Mononuclear cell (primary cell): ENCODE measurements around the gene NFKBIA. TPM values are rescaled to one million over a fixed set of nuclear protein-coding genes. Genes with fewer than 3 reads are reported as not detected.
"Not testable (repeated sequence)": the region's sequence is repeated elsewhere in the genome, so short reads cannot be mapped to it uniquely, and the experiment has no call there.

Experiments used
- H3K27me3 ChIP-seq: 2 replicates; pipeline ENCODE4 v1.6.0; 2011; ENCODE audit warnings: low read length, control low read depth; ENCODE audit not compliant: insufficient read depth
- H3K4me1 ChIP-seq: 2 replicates; pipeline ENCODE4 v1.5.1; 2011; ENCODE audit warnings: mild to moderate bottlenecking, low read length, control low read depth; ENCODE audit not compliant: insufficient read depth
- H3K4me3 ChIP-seq: 2 replicates; pipeline ENCODE4 v1.5.1; 2011; ENCODE audit warnings: mild to moderate bottlenecking, low read length, moderate library complexity
- H3K9me3 ChIP-seq: 2 replicates; pipeline ENCODE4 v1.5.1; 2011; ENCODE audit warnings: low read depth, mild to moderate bottlenecking, control low read depth, low read length
- total RNA-seq: library from RNA; depleted of rRNA; stranded (reverse); fragments of >200 nt; gene quantifications from one replicate; pipeline ENCODE4 v1.2.3, GENCODE V29; 2012

NFKBIA gene, protein sequence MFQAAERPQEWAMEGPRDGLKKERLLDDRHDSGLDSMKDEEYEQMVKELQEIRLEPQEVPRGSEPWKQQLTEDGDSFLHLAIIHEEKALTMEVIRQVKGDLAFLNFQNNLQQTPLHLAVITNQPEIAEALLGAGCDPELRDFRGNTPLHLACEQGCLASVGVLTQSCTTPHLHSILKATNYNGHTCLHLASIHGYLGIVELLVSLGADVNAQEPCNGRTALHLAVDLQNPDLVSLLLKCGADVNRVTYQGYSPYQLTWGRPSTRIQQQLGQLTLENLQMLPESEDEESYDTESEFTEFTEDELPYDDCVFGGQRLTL
- total RNA-seq: 6,701 TPM

DNA sequence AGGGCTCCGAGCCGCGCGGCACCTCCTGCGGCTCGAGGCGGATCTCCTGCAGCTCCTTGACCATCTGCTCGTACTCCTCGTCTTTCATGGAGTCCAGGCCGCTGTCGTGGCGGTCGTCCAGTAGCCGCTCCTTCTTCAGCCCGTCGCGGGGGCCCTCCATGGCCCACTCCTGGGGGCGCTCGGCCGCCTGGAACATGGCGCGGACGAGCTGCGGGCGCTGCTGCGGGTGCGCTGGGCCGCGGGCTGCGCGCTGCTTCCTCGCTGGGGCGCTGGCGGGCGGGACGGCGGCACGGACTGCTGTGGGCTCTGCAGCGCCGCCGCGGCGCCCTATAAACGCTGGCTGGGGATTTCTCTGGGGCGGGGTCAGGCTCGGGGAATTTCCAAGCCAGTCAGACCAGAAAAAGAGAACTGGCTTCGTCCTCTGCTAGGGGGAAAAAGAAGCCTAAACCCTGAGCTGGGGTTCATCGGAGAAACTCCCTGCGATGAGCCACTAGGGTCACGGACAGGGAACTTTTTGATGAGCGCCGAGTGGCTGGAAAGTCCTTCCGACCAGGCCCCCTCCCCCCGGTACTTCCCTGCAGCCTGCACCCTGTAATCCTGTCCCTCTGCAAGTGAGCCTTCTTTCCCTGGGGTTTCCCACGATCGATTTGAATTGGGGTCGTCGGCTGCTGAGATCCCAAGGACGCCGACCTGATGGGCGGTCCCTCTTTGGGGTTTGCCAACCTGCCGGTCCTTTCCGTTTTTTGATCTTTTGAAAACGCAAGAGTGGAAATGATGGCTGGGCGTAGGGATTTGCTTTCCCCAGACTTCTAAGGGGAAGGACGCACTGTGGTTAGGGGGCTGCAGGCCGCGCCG, at the start of gene NFKBIA:
TSS of gene NFKBIA (minus strand) at position 301 of the 855 bp plus-strand sequence. CDS start at position 196, 105 bp downstream.
- Histone ChIP-seq H3K27me3 (no peaks in the 10 kb centered on the region), H3K4me3 (peak within 1 kb of the TSS; percentile 89), H3K9me3 (no peaks in the 10 kb centered on the region), H3K4me1 (peaks cover 56% of the 10 kb centered on the region)

DNA sequence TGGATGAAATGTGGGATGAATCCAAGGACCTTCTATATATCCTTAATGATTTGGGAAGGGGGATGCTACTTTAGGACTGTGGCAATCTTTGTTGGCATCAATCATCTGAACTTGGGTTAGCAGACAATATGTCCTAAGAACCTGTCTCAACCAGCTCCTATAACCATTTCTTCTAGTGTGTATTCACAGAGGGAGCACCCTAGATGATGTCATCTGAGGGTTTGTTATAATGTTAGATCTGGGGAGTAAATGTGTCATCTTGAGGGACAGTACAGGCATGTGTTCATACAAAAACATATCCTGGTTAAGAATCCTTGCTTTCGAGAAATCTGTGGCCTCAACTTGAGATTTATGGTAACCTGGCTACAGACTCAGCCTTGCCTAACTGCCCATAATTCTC, 41.9 kb upstream of the NFKBIA start:
- no peak overlapping the region for H3K4me3 ChIP-seq
- H3K9me3 ChIP-seq: no peaks in the 10 kb centered on the region
- H3K27me3 ChIP-seq: no peaks in the 10 kb centered on the region
- H3K4me1 ChIP-seq: no peaks in the 10 kb centered on the region

DNA sequence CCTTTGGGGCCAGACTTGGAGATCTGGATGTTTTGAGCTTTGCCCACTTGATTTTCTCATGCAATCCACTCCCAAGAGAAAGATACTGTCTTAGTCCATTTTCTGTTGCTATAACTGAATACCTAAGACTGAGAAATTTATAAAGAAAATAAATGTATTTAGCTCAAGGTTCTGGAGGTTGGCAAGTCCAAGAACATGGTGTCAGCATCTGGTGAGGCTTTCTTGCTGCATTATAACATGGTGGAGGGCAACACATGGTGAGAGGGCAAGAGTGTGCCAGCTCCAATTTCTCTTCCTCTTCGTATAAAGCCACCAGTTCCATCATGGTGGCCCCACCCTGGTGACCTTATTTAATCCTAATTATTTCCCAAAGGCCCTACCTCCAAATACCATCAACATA, 39.6 kb upstream of the NFKBIA start:
- H3K4me3 ChIP-seq: no peak overlapping the region
- no peaks in the 10 kb centered on the region for H3K9me3 ChIP-seq
- no peaks in the 10 kb centered on the region for H3K4me1 ChIP-seq
- H3K27me3 ChIP-seq: no peaks in the 10 kb centered on the region

DNA sequence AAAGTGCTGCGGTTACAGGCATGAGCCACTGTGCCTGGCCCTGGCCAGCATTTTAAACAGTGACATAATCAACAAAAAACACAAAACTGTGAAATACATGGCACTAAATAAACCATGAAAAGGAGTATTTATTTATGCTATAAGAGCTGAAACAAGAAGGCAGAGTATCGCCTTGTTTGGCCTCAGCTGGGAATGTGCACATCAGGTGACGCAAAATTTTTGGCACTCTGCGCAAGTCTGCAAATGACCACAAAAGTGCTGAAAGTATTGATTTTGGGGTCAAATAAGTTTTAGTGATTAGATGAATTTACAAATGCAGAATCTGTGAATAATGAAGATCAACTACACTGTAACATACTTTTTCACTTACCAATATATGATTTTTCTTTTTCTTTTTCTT, 36.6 kb upstream of the NFKBIA start:
- no peaks in the 10 kb centered on the region for H3K4me1 ChIP-seq
- no peaks in the 10 kb centered on the region for H3K9me3 ChIP-seq
- no peaks in the 10 kb centered on the region for H3K27me3 ChIP-seq
- H3K4me3 ChIP-seq: no peak overlapping the region

DNA sequence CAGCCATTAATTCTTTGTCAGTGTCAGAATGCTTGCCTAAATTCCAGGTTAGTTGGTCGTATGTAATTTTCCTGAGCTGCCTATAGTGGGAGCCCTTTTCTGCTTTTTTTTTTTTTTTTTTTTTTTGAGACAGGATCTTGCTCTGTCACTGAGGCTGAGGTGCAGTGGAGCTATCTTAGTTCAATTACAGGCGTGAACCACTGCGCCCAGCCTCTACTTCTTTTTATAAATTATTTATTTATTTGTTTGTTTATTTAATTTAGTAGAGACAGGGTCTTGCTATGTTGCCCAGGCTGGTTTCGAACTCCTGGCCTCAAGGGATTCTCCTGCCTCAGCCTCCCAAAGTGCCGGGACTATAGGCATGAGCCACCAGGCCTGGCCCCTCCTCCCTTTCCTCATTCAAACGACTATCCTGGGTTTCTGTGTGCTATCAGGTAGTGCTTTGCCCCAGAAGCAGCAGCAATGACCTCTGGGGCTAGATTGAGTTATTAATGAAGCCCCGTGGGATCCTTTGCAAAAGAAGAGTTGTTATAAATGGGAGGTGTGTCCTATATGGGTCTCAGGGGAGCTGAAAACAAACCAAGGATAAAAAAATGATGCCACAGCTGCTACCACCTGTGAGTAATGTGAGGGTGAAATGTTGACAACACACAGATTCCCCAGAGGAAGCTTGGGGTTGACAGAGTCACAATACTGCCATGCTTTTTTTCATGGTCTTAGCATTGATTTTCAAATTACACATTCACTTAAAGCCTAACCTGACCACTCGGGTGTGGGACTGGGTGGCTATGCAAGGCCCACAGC, 34.6 kb upstream of the NFKBIA start:
- no peak overlapping the region for H3K4me3 ChIP-seq
- H3K9me3 ChIP-seq: no peaks in the 10 kb centered on the region
- H3K4me1 ChIP-seq: no peaks in the 10 kb centered on the region
- H3K27me3 ChIP-seq: no peaks in the 10 kb centered on the region

DNA sequence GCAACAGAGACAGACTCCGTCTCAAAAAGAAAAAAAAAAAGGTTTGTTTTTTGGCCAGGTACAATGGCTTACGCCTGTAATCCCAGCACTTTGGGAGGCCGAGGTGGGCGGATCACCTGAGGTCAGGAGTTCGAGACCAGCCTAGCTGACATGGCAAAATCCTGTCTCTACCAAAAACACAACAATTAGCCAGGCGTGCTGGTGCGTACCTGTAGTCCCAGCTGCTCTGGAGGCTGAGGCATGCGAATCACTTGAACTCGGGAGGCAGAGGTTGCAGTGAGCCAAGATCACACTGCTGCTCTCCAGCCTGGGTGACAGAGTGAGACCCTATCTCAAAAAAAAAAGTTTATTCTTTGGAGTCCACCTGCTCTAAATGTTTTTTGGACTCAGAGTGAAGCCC, 33.9 kb upstream of the NFKBIA start:
- H3K9me3 ChIP-seq, H3K4me3 ChIP-seq, H3K4me1 ChIP-seq, H3K27me3 ChIP-seq: not testable (repeated sequence)

DNA sequence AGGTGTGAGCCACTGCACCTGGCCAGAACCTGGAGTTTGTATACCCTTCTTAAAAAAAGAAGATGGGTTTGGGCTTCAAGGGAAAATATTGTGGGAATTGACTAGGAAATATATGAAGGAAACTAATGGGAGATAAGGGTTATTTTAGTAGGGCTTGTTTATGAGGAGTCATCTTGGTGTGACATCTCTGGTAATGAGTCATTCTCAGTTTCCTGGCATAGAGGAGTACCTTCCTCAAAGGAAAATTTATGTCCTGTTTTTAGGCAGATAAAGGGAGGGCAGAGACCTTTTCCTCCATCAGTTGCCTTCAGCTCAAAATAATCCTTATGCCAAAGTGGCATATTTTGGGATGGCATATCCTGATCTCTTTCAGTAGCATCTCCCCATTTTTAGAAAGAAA, 30.6 kb upstream of the NFKBIA start:
- Histone ChIP-seq H3K4me3 (no peak overlapping the region), H3K27me3 (no peaks in the 10 kb centered on the region), H3K4me1 (no peaks in the 10 kb centered on the region), H3K9me3 (no peaks in the 10 kb centered on the region)

DNA sequence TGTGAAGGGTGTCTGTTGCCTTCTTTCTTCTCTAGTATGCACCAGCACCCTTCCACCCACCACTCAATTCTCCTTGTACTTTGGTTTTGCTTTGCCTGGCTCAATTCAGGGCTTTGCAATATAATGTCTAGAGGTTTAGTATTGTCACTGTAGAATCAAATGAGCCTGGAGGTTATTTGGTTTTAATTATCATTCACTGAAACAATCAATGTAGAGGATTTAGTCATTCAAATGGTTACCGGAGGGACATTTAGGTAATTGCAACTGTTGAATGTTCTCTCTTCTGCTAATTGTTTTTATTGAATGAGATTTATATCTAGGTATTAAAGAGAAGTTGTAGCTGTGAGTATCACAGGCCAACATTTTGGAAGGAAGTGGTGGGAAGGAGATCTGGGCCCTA, 29.3 kb upstream of the NFKBIA start:
- no peak overlapping the region for H3K4me3 ChIP-seq
- no peaks in the 10 kb centered on the region for H3K4me1 ChIP-seq
- no peaks in the 10 kb centered on the region for H3K27me3 ChIP-seq
- H3K9me3 ChIP-seq: no peaks in the 10 kb centered on the region

DNA sequence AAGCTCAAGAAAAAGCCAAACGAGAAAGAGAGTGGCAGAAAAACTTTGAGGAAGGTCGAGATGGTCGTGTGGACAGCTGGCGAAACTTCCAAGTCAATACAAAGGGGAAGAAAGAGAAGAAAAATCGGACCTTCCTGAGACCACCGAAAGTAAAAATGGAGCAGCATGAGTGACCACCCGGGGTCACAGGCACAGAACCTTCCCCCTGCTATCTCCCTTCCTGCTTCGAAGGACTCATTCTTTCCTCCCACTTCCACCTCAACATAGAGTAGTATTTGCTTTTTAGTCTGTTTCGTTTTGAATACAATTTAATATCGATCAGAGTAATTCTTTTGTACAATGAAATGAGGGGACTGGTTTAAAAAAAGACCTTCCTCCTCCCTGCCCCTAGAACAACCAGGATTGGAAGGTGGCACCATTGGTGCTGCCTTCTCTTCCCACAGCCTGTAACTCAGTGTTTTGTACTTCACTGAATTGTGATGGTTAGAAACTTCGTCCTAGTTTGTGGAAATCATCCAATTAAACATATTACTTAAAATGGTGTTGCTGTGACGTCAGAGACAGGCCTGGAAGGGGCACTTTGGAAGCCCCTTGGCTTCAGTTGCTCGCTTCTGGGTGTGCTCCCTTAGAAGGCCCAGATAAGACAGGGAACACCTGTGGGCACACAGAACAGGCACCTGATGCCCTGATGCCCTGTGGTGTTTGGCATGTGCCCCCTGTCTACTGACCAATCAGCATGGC, 26.1 kb upstream of the NFKBIA start:
- no peaks in the 10 kb centered on the region for H3K9me3 ChIP-seq
- H3K4me3 ChIP-seq: no peak overlapping the region
- H3K4me1 ChIP-seq: no peaks in the 10 kb centered on the region
- H3K27me3 ChIP-seq: no peaks in the 10 kb centered on the region

DNA sequence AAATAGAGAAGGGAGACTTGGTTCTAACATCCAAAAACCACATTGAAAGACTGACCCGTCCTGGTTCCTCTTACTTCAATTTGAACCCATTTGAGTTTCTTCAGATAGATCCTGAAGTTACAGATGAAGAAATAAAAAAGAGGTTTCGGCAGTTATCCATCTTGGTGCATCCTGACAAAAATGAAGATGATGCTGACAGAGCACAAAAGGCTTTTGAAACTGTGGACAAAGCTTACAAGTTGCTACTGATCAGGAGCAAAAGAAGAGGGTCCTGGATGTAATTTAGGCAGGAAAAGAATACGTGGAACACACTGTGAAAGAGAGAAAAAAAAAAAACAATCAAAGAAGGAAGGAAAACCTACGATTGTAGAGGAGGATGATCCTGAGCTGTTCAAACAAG, 25.4 kb upstream of the NFKBIA start:
- Histone ChIP-seq H3K4me3 (no peak overlapping the region), H3K4me1 (no peaks in the 10 kb centered on the region), H3K9me3 (no peaks in the 10 kb centered on the region), H3K27me3 (no peaks in the 10 kb centered on the region)

DNA sequence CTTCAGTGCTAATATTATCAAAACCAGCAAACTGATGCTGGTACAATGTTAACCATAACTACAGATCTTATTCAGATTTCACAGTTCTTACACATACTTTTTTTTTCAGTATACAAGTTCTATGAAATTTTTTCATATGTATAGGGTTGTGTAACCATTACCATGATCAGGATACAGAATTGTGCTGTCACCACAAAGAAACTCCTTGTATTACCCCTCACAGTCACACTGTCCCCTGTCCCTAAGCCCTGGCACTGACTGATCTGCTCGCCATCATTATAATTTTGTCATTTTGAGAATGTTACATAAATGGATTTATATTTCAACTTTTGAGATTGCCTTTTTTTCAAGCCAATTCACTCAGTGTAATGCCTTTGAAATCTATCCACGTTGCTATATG, 21.3 kb upstream of the NFKBIA start:
- Histone ChIP-seq H3K4me3 (no peak overlapping the region), H3K27me3 (no peaks in the 10 kb centered on the region), H3K9me3 (no peaks in the 10 kb centered on the region), H3K4me1 (peaks cover 3% of the 10 kb centered on the region)

DNA sequence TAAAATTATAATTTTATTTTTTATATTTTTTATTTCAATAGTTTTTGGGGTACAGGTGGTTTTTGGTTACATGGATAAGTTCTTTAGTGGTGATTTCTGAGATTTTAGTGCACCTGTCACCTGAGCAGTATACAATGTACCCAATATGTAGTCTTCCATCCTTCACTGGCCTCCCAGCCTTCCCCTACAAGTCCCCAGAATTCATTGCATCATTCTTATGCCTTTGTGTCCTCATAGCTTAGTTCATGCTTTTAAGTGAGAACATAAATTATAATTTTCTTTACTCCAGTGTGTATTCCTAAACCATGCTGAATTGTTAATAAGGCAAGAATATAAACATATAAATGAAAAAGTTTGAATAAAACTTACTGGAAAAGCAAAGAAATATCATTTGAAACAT, 19.1 kb upstream of the NFKBIA start:
- Histone ChIP-seq H3K4me1 (peaks cover 3% of the 10 kb centered on the region), H3K9me3 (no peaks in the 10 kb centered on the region), H3K27me3 (no peaks in the 10 kb centered on the region), H3K4me3 (no peak overlapping the region)

DNA sequence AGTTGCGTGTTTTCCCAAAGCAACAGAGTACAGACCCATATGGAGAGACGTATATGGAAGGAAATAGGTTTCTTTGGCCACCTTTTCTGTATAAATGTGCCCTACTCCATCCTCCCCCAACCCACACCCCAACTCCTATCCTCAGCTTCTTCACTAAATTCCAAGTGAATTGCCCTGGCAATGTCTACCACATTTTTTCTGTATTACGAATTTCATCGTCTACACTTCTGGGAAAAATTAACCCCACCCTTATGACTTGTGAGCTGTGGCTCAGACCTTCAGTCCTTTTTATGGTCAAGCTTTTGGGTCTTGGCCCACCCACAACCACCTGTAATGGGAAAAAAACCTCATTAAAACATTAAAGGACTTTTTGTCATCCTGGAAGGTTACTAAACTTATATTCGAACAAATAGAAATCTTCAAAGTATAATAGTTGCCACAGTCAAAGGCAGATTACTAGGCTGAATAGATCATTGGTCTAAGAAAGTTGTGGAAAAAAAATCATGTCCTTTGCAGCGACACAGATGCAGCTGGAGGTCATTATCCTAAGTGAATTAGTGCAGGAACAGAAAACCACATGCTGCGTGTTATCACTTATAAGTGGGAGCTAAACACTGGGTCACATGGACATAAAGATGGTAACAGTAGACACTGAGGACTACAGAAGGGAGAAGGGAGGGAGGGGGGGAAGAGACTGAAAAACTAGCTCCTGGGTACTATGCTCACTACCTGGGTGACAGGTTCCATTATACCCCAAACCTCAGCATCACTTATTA, 15.7 kb upstream of the NFKBIA start:
- no peaks in the 10 kb centered on the region for H3K9me3 ChIP-seq
- H3K4me3 ChIP-seq: no peak overlapping the region
- H3K4me1 ChIP-seq: peaks cover 28% of the 10 kb centered on the region
- H3K27me3 ChIP-seq: no peaks in the 10 kb centered on the region

DNA sequence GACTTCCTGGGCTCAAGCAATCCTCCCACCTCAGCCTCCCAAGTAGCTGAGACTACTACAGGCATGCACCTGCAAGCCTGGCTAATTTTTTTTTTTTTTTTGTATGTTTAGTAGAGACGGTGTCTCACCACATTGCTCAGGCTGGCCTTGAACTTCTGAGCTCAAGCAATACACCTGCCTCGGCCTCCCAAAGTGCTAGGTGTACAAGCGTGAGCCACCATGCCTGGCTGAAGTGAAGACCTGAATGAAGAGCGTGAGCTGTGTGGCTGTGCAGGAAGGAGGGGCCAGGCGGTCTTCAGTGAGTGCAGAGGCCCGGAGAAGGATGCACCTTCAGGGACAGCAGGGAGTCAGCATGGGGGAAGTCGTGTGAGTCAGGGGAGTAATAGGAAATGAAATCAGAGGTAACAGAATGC, 14.9 kb upstream of the NFKBIA start:
- Histone ChIP-seq H3K4me1 (peaks cover 29% of the 10 kb centered on the region), H3K27me3 (no peaks in the 10 kb centered on the region), H3K9me3 (no peaks in the 10 kb centered on the region), H3K4me3 (no peak overlapping the region)
